ENCODE measurements around the gene CFAP107.

DNA sequence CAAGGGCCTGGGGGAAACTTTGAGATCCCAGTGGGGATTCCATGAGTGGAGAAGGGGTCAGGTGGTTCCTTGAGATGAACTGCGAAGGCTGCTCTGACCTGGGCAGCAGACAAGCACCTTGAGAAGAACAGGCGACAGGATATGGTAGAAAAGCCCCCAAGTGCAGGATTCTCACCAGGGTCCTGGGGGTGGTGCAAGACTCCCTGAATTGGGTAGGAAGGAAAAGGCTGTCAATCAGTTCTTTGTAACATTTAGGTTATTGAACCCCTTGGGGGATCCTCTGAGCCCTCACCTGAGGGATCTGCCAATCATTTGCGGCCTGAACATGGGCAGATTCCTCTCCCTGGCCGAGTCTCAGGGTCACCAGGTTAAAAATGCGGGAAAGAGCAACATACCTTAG lies 25.2 kb downstream of the CFAP107 start:
- no peak for TF ChIP-seq EZH2phosphoT487 (IDR thresholded peaks at IDR 0.05; ENCODE audit: low read depth)
- TF ChIP-seq, protein P1, sequence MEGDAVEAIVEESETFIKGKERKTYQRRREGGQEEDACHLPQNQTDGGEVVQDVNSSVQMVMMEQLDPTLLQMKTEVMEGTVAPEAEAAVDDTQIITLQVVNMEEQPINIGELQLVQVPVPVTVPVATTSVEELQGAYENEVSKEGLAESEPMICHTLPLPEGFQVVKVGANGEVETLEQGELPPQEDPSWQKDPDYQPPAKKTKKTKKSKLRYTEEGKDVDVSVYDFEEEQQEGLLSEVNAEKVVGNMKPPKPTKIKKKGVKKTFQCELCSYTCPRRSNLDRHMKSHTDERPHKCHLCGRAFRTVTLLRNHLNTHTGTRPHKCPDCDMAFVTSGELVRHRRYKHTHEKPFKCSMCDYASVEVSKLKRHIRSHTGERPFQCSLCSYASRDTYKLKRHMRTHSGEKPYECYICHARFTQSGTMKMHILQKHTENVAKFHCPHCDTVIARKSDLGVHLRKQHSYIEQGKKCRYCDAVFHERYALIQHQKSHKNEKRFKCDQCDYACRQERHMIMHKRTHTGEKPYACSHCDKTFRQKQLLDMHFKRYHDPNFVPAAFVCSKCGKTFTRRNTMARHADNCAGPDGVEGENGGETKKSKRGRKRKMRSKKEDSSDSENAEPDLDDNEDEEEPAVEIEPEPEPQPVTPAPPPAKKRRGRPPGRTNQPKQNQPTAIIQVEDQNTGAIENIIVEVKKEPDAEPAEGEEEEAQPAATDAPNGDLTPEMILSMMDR (IDR thresholded peaks at IDR 0.05; ENCODE audit: low read depth, low read length), result no peak
